ENCODE results near the gene BDKRB1.

The BDKRB1 gene

DNA sequence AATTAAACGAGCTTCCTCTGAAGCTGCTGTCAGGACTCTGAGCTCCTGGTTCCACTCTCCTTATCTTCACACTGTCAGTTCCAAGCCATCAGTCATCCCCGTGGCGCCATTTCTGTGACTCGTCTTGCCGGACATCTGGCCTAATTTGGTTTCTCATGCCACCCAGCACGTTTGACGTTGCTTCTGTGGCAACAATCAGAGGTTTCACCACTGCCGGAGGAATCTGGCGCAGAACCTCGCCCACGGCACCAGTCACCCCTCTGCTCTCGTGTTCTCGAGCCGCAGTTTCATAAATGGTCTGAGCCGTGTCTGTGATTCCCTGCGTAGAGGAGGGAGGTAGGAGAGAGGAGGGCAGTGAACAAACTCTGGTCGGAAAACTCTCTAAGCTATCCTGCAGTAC lies 29.7 kb downstream of the BDKRB1 start:
- no peak for DNase-seq

GRCh38 chr14:96286251-96286650 lies 30.2 kb downstream of the BDKRB1 start:
- no peak for DNase-seq

- no peak for DNase-seq
Observed at GRCh38 chr14:96287856-96288255, 31.8 kb downstream of the BDKRB1 start.

DNA sequence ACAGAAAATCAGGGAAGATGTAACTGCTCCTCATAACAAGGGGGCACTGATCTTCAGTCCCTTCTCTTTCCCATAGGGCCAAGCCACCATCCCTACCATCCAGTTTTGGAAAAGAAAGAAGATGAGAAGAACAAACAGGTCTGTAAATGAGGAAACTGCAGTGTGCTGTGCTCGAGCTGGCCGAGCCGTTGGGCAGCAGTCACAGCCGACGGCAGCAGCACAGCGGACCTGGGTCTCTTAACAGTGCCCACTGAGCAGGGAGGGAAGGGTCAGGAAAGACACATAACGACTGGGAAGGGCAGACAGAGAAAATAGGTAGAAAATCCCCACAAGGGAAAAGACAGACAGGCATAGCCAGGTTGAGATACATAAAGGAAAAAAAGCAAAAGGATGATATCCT lies 38.2 kb downstream of the BDKRB1 start:
- DNase-seq: no peak

DNA sequence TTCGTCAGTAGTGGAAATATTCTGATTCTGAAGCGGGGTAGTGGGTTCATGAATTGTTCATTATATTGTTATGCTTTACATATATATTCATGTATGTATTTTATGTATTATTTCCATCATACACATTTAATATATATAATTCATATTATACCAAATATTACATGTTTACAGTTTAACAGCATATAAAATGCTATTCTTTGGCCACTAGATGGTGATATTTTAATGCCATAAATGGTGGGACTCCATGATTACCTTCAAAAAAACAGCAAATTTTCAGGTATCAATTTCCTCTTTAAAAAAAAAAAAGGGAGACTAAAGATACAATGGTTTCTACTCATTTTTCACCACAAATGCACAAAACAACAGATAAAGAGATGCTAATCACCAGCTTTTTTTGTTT lies 41.0 kb downstream of the BDKRB1 start:
- DNase-seq: no peak

DNA sequence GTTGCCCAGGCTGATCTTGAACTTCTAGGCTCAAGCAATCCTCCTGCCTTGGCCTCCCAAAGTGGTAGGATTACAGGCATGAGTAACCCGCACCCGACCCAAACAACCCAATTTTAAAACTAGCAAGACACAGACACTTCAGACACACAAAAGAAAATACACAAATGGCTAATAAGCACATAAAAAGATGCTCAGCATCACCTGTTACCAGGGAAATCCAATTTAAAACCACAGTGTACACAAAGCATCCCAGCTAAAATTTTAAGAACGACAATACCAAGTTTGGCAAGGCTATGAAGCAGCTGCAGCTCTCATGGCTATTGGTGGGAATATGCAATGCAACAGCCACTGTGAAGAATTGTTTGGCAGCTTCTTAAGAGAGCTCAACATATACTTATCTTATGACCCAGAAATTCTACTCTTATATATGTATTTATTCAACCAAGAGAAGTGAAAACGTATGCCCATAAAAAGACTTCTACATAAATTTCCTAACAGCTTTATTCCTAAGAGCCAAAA lies 42.0 kb downstream of the BDKRB1 start:
- no peak for DNase-seq

DNA sequence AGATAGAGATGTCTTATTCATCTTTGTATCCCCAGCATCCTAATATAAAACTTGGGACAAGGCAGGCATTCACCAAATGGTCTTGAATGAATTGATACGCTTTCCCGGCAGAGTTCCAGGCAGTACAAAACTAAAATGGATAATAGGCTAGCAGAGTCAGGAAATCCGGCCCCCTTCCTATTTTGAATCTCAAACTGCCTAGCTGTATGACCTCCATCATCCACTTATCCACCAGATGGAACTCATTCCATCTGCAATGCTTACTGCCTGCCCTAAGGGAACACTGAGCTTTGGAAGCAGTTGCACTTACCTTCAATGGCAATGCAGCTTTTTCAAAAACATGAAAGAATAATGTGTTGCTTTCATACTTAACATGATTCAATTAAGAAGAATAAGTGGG lies 43.4 kb downstream of the BDKRB1 start:
- no peak for DNase-seq

DNA sequence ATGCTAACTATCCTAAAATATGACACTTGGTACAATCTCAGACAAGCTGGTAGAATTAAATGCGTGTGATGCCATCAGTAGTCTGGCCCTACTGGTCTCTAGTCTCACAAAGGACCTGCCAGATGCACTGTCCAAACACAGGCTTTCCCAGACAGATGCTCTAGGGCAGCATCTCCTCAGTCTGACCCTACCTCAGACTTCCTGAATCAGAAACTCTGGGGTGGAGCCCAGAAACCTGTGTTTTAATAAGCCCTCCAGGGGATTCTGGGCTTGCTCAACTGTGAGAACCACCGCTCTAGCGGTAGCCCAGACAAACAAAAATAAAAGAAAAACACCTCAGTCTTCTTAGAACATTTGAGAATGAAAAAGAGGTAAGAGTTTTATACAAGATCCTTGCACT lies 48.0 kb downstream of the BDKRB1 start:
- no peak for DNase-seq

GRCh38 chr14:96304956-96305355 lies 48.9 kb downstream of the BDKRB1 start:
- DNase-seq: no peak

- DNase-seq: no peak
Observed at GRCh38 chr14:96307434-96307833, 51.4 kb downstream of the BDKRB1 start.

DNA sequence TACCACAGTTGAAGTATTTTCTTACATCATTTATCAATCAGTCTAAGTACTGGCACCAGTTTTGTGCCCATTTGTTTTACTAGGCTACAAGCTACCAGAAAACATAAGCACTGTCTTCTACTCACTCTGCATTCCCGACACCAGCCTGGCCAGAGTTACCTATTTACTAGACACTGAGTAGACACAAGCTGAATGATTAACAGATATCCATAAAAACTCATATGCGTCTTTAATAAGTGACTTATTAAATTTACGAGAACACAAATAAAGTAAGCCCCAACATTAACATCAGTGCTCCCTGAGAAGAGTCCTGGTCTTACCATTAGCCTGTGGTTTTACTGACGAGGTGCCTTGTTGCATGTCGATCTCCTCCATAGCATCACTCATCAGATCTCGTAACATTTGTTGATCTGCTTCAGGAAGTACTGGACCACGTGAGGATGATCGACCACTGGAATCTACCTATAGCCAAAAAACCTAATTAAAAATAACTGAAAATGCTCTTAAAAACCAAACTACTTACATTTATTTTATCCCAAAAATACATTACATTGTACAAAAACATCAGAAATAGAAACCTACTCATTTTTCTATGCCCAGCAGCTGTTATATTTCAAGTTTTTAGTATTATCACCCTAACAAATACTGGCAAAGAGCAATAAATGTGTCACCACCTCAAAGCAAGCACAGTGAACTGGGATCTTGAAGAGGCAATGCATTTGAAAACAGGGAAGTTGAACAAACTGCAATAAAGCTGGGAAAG lies 53.3 kb downstream of the BDKRB1 start:
- DNase-seq: no peak

DNA sequence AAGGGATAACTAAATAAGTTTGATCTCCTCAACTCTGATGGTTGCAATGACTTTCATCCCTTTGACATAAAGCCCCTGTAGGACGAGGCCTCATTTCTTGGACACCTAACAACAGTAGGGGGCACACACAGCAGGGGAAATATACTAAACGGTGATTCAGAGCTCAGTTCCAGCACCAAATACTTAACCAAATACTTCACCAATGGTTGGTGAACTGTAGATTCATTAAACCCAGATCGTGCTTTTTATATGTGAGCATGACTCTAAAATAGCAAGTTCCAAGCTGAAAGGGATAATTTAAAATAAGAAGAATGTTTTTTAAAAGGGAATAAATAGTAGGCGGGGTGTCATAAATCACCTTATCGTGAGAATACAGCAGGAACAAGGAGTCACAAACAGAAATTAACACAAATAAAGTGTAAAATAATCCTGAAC lies 53.9 kb downstream of the BDKRB1 start:
- no peak for DNase-seq

- DNase-seq: no peak
Observed at GRCh38 chr14:96310906-96311305, 54.9 kb downstream of the BDKRB1 start.

Measured in GOT3 (cell line).